ENCODE results near the gene RALGPS2. TPM values are rescaled to one million over a fixed set of nuclear protein-coding genes. Genes with fewer than 3 reads are reported as not detected.
A peak's percentile ranks its signal among the peaks of the same experiment; 100 is the strongest.

The RALGPS2 gene
- total and polyA plus RNA-seq, 9 of the 15 experiments (the other 6 are each of a cell fraction or from before 2014, with no cell fraction given), result 0.28 to 6.5 (median 2.6) TPM

DNA sequence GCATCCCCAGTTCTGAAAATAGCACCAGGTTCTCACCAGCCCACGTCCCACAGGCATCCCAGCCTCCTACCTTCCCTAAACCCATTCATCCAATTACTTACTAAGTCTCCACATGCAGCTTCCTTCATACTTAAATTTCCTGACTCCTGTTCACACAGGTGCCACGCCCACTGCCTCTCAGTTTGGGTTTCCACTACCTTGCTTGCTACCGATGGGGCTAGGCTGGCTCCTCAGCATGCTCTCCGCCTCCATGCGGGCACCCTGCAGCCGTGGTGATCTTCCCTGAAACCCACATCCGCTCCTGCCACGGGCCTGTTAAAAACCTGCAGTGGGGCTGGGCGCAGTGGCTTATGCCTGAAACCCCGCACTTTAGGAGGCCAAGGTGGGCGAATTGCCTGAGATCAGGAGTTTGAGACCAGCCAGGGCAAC is 216.2 kb downstream of the RALGPS2 start:
- H3K79me2 ChIP-seq (ENCODE audit: control insufficient read depth, insufficient read depth, low read length), result no peaks in the 10 kb centered on the region
- intact Hi-C loops (cut with micrococcal nuclease) (no loop called here), in situ Hi-C loops (cut with MboI) (no loop called here)
- H2AFZ ChIP-seq (ENCODE audit: low read depth, low read length), result no peak overlapping the region
- H3K9ac ChIP-seq (ENCODE audit: insufficient read depth in 1 of 2, low read depth in 2 of 2, low read length in 2 of 2), result no peak overlapping the region
- ChIA-PET POLR2A (interaction anchor here (2.3 kb wide), 1 partner anchor 8 kb away, joined by 9 read pairs; no protein-coding TSS in a partner anchor), CTCF (ENCODE audit: low intra/inter-chr PET ratio) (no interaction called here)
- 2% methylated on average over 11 of the region's 11 CpGs for WGBS (ENCODE audit: insufficient coverage, low coverage, missing lambda C conversion rate)
- H3K27me3 ChIP-seq (ENCODE audit: control insufficient read depth in 2 of 2, insufficient read depth in 2 of 2, low read length in 2 of 2), result peaks cover 69 to 74% of the 10 kb centered on the region in 2 experiments
- H3K4me2 ChIP-seq (ENCODE audit: insufficient read depth, low read length), result no peak overlapping the region
- BruUV-seq (replicated peaks), result no TSS peak
- H3K4me1 ChIP-seq (replicated peaks in 1 of 2; ENCODE audit: control insufficient read depth in 2 of 2, insufficient read depth in 2 of 2, low read length in 2 of 2), result no peaks in the 10 kb centered on the region
- H3K4me3 ChIP-seq, result no peak overlapping the region
- no peaks in the 10 kb centered on the region for H3K9me3 ChIP-seq (replicated peaks; ENCODE audit: control insufficient read depth, insufficient read depth, low read depth, low read length)
- no peak for DNase-seq (ENCODE audit: extremely low read depth in 1 of 4, low spot score in 3 of 4)
- FAIRE-seq, result no peak
- ATAC-seq, result no peak
- TF ChIP-seq, protein P1, sequence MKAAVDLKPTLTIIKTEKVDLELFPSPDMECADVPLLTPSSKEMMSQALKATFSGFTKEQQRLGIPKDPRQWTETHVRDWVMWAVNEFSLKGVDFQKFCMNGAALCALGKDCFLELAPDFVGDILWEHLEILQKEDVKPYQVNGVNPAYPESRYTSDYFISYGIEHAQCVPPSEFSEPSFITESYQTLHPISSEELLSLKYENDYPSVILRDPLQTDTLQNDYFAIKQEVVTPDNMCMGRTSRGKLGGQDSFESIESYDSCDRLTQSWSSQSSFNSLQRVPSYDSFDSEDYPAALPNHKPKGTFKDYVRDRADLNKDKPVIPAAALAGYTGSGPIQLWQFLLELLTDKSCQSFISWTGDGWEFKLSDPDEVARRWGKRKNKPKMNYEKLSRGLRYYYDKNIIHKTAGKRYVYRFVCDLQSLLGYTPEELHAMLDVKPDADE (conservative IDR thresholded peaks at IDR 0.05; ENCODE audit: control insufficient read depth, low read depth, low read length), result no peak
- TF ChIP-seq KLF13 (tag; IDR thresholded peaks at IDR 0.05; ENCODE audit: borderline replicate concordance, low read depth), result peak; percentile 28; the same call in 1 of the 2 replicates
- H4K20me1 ChIP-seq (replicated peaks; ENCODE audit: control insufficient read depth, insufficient read depth, low read length), result no peaks in the 10 kb centered on the region
- H3K27ac ChIP-seq (ENCODE audit: extremely low read depth, low read depth, low read length), result no peak overlapping the region
- no peaks in the 10 kb centered on the region for H3K9me1 ChIP-seq (ENCODE audit: control insufficient read depth, insufficient read depth, low read length)
- no peaks in the 10 kb centered on the region for H3K36me3 ChIP-seq (ENCODE audit: control insufficient read depth, insufficient read depth, low read length)

DNA sequence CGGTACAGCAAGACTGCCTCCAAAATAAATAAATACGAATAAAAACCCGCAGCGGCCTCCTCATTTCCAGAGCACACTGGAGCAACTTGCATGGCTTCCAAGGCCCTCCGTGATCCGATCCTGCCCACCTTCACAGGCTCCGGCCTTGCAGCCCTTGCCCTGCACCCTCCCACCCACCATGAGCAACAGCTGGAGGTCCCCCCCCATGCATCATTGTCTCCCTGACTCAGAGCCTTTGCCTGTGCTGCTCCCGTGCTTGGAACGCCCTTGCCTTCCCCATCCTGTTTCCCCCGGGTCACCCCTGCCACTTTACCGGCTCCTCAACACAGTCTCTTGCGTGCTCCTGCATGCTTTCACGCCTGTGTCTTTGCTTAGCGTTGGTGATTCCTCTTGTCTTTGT is 216.8 kb downstream of the RALGPS2 start:
- TF ChIP-seq TEAD4 (IDR thresholded peaks at IDR 0.05; ENCODE audit: low read length) (no peak), TEAD4 (CRISPR knock-in tag; IDR thresholded peaks at IDR 0.05; ENCODE audit: borderline replicate concordance) (no peak)
- TF ChIP-seq, protein P2, sequence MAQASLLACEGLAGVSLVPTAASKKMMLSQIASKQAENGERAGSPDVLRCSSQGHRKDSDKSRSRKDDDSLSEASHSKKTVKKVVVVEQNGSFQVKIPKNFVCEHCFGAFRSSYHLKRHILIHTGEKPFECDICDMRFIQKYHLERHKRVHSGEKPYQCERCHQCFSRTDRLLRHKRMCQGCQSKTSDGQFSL (CRISPR knock-in tag; IDR thresholded peaks at IDR 0.05), result 0 out of 2 replicates have a peak, but pooled peaks have one; percentile 21
- TF ChIP-seq, protein P2 (tag; IDR thresholded peaks at IDR 0.05), result no peak
- Histone ChIP-seq H3K9ac (ENCODE audit: insufficient read depth in 1 of 2, low read depth in 2 of 2, low read length in 2 of 2) (no peak overlapping the region), H4K20me1 (replicated peaks; ENCODE audit: control insufficient read depth, insufficient read depth, low read length) (no peaks in the 10 kb centered on the region), H3K27ac (ENCODE audit: extremely low read depth, low read depth, low read length) (no peak overlapping the region), H3K4me3 (no peak overlapping the region), H3K4me1 (replicated peaks in 1 of 2; ENCODE audit: control insufficient read depth in 2 of 2, insufficient read depth in 2 of 2, low read length in 2 of 2) (no peaks in the 10 kb centered on the region), H3K27me3 (ENCODE audit: control insufficient read depth in 2 of 2, insufficient read depth in 2 of 2, low read length in 2 of 2) (peaks cover 74 to 76% of the 10 kb centered on the region in 2 experiments), H3K9me1 (ENCODE audit: control insufficient read depth, insufficient read depth, low read length) (no peaks in the 10 kb centered on the region), H2AFZ (ENCODE audit: low read depth, low read length) (no peak overlapping the region), H3K4me2 (ENCODE audit: insufficient read depth, low read length) (no peak overlapping the region), H3K36me3 (ENCODE audit: control insufficient read depth, insufficient read depth, low read length) (no peaks in the 10 kb centered on the region), H3K79me2 (ENCODE audit: control insufficient read depth, insufficient read depth, low read length) (no peaks in the 10 kb centered on the region), H3K9me3 (replicated peaks; ENCODE audit: control insufficient read depth, insufficient read depth, low read depth, low read length) (no peaks in the 10 kb centered on the region)
- intact Hi-C loops (cut with micrococcal nuclease), result no loop called here
- ChIA-PET CTCF (ENCODE audit: low intra/inter-chr PET ratio) (no interaction called here), POLR2A (interaction anchor here (0.7 to 2.3 kb wide), 4 partner anchors 9 to 290 kb away, joined by 3 to 9 read pairs (median 5); no protein-coding TSS in a partner anchor)
- ATAC-seq (no peak; the same call in 2 of the 3 replicates), DNase-seq (ENCODE audit: extremely low read depth in 1 of 4, low spot score in 3 of 4) (no peak), FAIRE-seq (no peak)
- in situ Hi-C loops (cut with MboI), result no loop called here
- WGBS (ENCODE audit: insufficient coverage, low coverage, missing lambda C conversion rate), result 2% methylated on average over 14 of the region's 14 CpGs
- BruUV-seq (replicated peaks), result no TSS peak
